H1 (cell line): ENCODE measurements around the gene QSOX2. TPM values are rescaled to one million over a fixed set of nuclear protein-coding genes. Genes with fewer than 3 reads are reported as not detected.

Source experiments
- EZH2 ChIP-seq: fragments of 200-600 bp; sonication (generic); IDR thresholded peaks from 2 replicates; pipeline ENCODE4 v1.7.1; 2012; ENCODE audit warnings: low read depth, mild to moderate bottlenecking, moderate library complexity, low read length, inconsistent platforms; ENCODE audit not compliant: severe bottlenecking
- HDAC2 ChIP-seq, 2 experiments: fragments of 300-600 bp in 1 of 2; sonication (generic) in 1 of 2; IDR thresholded peaks; 2 replicates each; pipeline ENCODE4 v1.6.1; 2011 to 2012; ENCODE audit warnings: low read depth in 2 of 2, low read length in 2 of 2, mild to moderate bottlenecking in 2 of 2, moderate library complexity in 2 of 2, borderline replicate concordance in 1 of 2, inconsistent platforms in 1 of 2
- PHF8 ChIP-seq: fragments of 200-600 bp; sonication (generic); conservative IDR thresholded peaks from 2 replicates; pipeline ENCODE4 v1.7.1; 2012; ENCODE audit warnings: low read depth, mild to moderate bottlenecking, inconsistent platforms, low read length, moderate library complexity
- SIN3A ChIP-seq, 2 experiments: IDR thresholded peaks in 1 of 2; conservative IDR thresholded peaks in 1 of 2; 2 replicates each; pipeline ENCODE4 v1.6.1; 2011 to 2012; ENCODE audit warnings: low read length in 2 of 2, improper control_type of control experiment in 1 of 2, low read depth in 1 of 2, mild to moderate bottlenecking in 1 of 2
- SUZ12 ChIP-seq: fragments of 200-600 bp; sonication (generic); IDR thresholded peaks from 2 replicates; pipeline ENCODE4 v1.6.1; 2012; ENCODE audit warnings: mild to moderate bottlenecking, inconsistent platforms, low read length, moderate library complexity, mixed read lengths
- polyA plus RNA-seq, 7 experiments: library from polyadenylated mRNA; depleted of rRNA in 3 of 7; stranded (reverse) in 5 of 7; unstranded in 2 of 7; fragments of >200 nt in 5 of 7; fragments of 200-250 nt in 2 of 7; gene quantifications; 1 replicate in 5 of 7; 2 replicates in 1 of 7; 4 replicates in 1 of 7; pipeline versions ENCODE4 v1.2.1 to v1.2.3, GENCODE V29; 2011 to 2013; ENCODE audit warnings: missing spikeins in 2 of 7, mixed read lengths in 2 of 7
- total RNA-seq: library from RNA; stranded (reverse); fragmentation: NEBNext Ultra II Directional; extraction: Animal tissue kit (Norgen Biotek cat#: 25700); gene quantifications from 2 replicates; pipeline ENCODE4 v1.2.1, GENCODE V29; 2021

The QSOX2 gene
- total and polyA plus RNA-seq, 2 of the 8 experiments (the other 6 are each of a cell fraction or from before 2014, with no cell fraction given): 18.0 to 28.6 TPM

DNA sequence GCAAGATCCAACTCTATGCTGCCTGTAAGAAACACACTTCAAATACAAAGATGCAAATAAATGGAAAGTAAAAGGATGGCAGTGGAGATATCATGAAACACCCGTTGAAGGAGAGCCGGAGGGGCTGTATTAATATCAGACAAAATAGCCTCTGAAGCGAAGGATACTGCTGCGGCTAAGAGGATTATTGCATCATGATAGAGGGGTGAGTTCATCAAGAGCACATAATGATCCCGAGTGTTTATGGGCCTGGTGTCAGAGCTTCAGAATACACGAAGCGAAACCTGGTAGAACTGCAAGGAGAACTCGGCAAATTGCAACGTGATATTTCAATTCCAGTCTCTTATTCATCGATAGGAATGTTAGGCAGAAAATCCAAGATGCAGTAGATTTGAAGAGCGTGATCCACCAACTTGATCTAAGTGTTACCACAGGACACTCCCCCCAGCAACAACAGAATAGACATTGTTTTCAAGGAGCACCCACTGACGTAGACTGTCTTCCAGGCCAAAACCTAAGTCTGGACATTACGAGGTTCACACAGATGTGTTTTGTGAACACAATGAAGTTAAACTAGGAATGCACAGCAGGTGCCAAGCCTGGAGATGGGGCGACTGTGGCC, 27.7 kb upstream of the QSOX2 start (continued):
- TF ChIP-seq HDAC2 (IDR thresholded peaks at IDR 0.05; ENCODE audit: borderline replicate concordance in 1 of 2, low read depth in 2 of 2, low read length in 2 of 2): no peak
- TF ChIP-seq PHF8: no peak
- TF ChIP-seq EZH2: no peak
- TF ChIP-seq SUZ12: no peak
- TF ChIP-seq SIN3A (conservative IDR thresholded peaks at IDR 0.05 in 1 of 2, IDR thresholded peaks at IDR 0.05 in 1 of 2; ENCODE audit: low read depth in 1 of 2, low read length in 2 of 2): no peak
